ENCODE measurements around the gene AJAP1.

DNA sequence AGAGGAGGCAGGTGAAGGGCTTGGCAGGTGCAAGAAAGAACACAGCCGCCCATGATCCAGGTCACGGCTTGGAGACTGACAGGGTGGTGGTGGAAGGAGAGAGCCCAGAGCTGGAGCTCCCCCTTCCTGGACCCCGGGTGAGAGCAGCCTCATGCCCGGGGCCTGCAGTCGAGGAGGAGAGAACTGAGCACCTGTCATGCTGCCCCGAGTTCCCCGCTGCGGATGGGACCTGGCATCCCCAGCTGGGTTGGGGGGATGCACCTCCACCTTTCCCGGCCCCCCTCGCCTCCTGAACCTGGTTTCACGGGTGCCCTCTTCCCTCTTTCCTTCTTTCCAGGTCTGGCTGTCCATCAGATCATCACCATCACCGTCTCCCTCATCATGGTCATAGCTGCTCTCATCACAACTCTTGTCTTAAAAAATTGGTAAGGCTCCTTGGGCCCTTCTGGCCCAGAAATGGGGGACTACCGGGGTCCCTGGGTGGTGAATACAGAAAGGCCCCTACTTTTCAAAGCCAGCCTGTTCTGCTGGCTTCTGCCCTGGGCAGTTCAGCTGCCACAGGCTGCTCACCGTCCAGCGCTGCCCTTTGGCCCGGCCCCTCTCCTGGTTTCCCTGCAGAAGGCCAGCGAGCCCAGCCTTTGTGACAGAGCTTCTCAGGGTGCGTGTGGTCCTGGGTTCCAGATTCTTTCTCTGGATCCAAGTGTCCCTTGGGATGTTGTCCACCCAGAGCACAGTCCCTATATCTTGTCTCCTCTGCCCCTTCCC, 115.3 kb downstream of the AJAP1 start:
- no peak for TF ChIP-seq POLR2A (IDR thresholded peaks at IDR 0.05)
- TF ChIP-seq, protein P1, sequence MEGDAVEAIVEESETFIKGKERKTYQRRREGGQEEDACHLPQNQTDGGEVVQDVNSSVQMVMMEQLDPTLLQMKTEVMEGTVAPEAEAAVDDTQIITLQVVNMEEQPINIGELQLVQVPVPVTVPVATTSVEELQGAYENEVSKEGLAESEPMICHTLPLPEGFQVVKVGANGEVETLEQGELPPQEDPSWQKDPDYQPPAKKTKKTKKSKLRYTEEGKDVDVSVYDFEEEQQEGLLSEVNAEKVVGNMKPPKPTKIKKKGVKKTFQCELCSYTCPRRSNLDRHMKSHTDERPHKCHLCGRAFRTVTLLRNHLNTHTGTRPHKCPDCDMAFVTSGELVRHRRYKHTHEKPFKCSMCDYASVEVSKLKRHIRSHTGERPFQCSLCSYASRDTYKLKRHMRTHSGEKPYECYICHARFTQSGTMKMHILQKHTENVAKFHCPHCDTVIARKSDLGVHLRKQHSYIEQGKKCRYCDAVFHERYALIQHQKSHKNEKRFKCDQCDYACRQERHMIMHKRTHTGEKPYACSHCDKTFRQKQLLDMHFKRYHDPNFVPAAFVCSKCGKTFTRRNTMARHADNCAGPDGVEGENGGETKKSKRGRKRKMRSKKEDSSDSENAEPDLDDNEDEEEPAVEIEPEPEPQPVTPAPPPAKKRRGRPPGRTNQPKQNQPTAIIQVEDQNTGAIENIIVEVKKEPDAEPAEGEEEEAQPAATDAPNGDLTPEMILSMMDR (IDR thresholded peaks at IDR 0.05), result no peak

Data from testis (tissue), 2 donors.